HG03442 (cell line): ENCODE results near the gene TMEM59.
"Not testable (repeated sequence)": the region's sequence is repeated elsewhere in the genome, so short reads cannot be mapped to it uniquely, and the experiment has no call there.

ENCODE experiments used
- ATAC-seq: cut with Tn5 transposase; IDR thresholded peaks from one replicate; pipeline ENCODE4 v1.9.1; 2021; ENCODE audit warnings: mild to moderate bottlenecking, moderate library complexity; ENCODE audit not compliant: unreplicated experiment

The TMEM59 gene

DNA sequence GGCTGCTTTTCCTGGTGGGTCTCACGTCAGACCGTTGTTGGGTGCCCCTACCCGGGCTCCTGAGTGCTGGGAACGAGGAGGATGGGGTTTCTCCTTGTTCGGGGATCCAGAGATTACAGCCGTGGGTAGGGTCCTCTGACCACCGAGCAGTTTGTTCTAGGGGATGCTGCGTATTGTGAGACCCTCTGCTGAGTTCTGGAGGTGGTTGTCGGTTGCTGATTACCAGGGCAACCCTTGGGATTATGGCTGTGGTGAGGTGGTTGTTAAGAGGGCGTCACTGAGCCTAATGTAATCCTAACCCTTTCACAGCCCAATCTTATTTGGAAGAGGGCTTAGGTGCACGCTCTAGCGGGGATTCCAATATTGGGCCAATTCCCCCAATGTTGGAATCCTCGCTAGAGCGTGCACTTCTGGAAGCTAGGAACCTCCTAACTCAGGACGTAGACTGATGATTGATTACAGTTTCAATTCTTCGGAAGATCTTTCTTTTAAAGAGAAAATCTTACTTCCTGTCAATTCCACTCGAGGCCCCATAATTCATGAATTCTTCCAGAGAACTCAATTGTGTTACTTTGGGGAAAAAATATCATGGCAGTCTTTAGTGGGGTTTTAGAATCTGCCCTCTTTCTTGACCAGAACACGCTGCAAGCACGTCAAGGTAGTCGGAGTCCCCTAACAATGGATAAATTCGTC, 887 bp upstream of the TMEM59 start:
- ATAC-seq = no peak

DNA sequence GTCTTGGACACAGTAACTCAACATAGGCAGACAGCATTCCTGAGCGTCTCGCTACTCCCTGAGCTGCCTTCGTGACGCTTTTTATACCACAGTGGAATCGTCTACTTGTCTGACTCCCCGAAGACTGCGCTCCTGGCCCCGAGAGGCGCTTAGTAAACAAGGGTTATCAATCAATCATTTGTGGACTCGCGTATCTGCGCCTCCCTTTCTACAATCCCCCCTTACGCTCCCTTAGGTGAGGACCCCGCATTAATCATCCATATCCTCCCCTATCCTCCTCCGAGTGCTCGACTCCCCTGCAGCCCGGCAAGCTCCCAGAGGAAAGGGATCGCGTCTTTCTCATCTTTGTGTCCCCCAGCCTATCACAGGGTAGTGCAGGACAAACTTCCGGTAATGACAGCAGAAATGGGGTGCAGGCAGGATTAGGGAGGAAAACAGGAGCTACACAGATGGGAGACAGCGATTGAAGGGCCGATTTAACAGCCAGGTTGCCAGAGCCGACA, 522 bp downstream of the TMEM59 start:
- peak; percentile 3 for ATAC-seq

DNA sequence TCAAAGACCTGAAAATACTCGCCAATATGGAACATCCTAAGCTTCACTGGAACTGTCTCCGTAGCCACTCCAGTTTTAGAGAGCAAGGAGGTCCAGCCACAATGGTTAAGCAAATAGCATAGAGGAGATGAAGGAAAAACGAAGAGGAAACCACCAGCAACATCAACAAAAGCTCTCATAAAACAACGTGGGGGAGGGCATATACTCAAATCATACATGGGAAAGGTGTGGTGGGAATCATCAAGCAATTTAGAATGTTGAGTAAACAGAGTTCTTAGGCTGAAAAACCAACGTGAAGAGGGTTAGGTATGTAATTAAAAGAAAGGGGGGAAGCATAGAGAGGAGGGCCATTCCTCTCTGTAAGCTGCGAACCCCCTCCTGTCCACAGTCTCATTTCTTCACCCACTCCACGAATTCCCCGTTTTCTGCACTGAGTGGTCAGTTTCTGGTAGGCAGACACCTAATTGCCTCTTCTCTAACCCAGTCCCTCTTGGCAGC, 1.0 kb downstream of the TMEM59 start:
- no peak for ATAC-seq

DNA sequence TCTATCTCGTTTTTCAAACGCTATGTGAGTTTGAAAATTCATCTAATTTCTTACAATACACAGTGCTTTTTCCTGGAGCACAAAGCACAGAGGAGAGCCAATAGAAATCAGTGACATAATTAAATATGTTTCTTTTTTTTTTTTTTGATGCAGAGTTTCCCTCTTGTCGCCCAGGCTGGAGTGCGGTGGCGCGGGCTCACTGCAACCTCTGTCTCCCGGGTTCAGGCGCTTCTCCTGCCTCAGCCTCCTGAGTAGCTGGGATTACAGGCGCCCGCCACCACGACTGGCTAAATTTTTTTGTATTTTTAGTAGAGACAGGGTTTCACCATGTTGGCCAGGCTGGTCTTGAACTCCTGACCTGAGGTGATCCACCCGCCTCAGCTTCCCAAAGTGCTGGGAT, 2.6 kb downstream of the TMEM59 start:
- not testable (repeated sequence) for ATAC-seq

DNA sequence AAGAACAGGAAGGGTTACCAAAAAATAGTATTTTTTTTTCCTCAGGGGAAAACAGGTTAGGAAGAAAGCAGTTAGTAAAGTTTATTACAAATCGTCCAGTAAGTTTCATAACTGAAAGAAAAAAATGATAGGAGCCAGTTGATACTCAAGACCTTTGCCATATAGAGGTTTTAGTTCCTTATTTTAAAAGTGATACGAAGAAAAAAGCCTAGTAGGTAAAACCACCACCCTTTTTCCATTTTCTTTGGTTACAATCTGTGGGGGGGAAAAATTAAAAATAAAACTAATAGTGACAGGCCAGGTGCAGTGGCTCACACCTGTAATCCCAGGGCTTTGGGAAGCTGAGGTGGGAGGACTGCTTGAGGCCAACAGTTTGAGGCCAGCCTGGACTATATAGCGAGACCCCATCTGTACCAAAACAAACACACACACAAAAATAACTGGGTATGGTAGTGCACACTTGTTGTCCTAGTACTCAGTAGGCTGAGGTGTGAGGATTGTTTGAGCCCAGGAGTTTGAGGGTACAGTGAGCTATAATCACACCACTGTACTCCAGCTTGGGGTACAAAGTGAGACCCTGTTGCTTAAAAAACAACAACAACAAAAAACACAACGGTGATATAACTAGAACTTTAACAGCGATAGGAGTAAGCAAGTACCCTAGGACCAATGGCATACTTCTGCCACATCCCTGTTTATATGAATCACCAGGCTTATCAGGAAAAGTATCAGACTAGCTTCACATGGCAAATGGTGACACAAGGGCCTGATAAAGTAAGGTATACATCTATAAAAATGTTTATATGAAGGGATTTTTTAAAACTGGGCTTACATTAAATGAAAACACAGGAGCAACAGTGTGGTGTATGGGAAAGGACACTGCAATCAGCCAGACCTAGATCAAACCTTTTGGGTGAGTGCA, 5.4 kb downstream of the TMEM59 start:
- no peak for ATAC-seq

DNA sequence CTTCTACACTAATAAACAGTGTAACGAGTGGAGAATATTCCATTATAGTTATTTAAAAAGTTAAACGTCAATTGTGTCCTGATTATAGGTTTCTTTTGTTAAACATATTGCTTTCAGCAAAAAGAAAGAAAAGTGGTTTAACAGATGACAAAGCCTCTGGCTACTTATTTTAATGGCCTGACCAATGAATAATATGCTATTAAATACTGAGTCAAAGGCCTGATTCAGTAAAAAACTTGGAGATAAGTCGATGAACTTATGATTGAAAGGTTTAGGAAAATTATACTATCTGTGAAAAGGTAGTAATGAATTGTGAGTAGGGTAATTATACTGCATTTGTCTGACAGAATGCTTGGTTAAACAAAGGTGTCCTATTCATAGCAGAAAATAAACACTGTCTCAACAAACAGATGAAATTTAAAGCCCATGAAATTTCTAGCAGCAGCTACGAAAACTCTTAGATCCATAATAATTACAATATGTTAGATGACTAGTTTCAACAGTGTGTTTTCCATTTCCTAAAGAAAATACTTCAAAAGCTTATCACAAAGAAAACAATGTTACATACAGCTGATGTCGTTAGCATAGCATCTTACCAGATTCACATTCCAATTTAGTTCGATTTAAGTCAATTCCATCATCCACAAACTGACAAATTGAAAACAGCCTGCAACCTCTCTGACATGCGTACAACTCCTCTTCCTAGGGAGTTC, 6.2 kb downstream of the TMEM59 start:
- no peak for ATAC-seq

- no peak for ATAC-seq
These were observed 7.5 kb downstream of the TMEM59 start for GRCh38 chr1:54045496-54045895.

- ATAC-seq = no peak
These were observed 11.2 kb downstream of the TMEM59 start for GRCh38 chr1:54041806-54042205.

- no peak for ATAC-seq
These were observed 15.5 kb downstream of the TMEM59 start for GRCh38 chr1:54037476-54037875.

DNA sequence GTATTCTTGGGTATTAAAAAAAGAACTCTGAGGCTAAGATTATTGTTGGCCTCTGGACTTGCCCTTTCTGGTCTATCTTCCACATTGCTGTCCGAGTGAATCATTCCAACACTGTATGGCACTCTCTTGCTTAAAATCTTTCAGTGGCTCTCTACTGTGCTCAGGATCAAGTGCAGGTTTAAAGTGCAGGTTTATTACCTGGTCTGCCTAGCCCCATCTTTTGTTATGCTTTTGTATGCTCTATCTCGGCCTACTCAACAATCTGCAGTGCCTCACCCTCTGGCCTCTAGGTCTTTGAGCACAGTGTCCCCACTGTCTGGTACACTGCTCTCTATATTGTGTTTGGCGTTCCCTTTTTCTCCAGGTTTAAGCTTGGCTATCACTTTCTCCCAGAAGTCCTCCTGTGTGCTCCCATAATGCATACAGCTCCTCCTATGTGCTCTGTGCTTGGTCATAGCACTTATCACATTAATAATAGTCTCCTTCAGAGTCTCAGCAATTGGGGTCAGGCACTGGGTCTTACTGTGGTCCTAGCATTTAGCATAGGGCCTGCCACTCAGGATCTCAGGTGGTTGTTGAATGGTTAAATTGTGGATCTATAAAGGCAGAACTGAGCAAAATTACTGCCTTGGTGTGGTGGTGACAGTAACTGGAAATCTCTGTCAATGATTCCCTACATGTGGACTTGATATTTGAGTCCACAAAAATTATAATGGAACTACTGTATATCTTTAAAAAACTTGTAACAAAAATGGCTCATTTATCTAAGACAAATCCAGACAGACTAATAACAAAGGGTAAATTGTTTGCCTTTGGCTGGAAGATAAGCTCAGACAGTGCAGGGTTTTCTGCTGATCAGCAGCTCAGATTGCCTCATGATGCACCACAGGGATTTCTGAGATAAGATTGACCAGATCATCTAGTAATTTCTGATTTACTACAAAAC, 24.4 kb downstream of the TMEM59 start:
- no peak for ATAC-seq

DNA sequence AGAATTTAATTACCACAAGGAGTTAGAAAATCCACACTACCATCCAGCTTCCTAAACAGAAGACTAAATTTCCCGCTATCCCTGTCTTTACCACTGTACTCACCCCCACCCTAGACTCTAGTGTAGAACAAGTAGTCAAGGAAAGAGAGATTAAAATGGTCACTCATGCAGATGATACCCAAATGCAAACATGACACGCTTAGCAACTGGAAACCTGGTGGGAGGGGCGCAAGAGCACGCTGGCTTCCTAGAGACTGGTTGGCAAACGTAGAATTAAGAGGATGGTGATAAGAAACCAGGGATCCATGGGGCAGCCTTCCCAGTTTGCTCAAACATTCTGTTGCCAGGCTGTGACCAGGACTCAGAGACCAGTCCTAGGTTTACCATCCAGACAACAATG, 25.2 kb downstream of the TMEM59 start:
- no peak for ATAC-seq

DNA sequence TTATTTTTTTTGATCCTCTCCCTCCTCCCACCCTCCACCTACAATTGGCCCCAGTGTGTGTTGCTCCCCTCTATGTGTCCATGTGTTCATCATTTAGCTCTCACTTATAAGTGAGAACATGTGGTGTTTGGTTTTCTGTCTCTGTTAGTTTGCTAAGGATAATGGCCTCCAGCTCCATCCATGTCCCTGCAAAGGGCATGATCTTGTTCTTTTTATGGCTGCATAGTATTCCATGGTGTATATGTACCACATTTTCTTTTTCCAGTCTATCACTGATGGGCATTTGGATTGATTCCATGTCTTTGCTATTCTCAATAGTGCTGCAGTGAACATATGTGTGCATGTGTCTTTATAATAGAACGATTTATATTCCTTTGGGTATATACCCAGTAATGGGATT, 28.2 kb downstream of the TMEM59 start:
- not testable (repeated sequence) for ATAC-seq

DNA sequence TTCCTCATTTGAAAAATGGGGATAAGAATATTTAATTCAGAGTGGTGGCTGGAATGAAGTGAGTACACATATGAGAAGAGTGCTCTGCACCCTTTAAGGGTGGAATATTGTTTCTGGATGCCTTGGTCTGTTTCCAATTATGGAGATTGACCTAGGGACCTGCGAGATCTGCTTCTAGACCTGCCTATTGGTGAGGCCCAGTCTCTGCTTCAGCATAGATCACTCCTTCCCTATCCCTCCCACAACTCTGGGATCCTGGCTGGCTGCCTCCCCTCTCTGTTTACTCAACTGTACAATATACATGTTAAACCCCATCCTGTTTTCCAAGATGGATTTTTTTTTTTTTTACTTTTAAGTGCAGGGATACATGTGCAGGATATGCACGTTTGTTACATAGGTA, 28.6 kb downstream of the TMEM59 start:
- ATAC-seq = no peak

- ATAC-seq = not testable (repeated sequence)
These were observed 33.3 kb downstream of the TMEM59 start for GRCh38 chr1:54019562-54020176.

DNA sequence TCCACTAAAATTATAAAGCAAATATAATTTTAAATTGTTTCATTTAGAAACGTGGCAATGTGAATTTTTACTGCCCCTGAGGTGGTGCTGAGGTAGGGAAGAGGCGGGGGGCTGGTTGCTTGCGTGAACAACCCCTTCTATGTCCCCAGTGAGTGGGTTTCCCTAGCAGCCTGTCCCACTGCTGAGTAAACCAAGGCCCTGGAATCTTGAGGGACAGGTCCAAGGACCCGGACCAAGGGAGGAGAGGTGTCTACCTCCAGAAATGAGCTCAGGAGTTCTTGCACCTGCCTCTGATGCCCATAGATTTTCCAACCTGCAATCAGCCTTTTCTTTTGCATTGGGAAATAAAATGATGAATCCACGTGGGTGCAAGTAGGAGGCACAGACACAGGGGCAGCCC, 34.4 kb downstream of the TMEM59 start:
- ATAC-seq = no peak

GRCh38 chr1:54017979-54018378, 35.0 kb downstream of the TMEM59 start, which contains the start of gene LDLRAD1:
Gene LDLRAD1 (minus strand): TSS chr1:54018186. CDS start chr1:54018112, 74 bp downstream.
- no peak for ATAC-seq

DNA sequence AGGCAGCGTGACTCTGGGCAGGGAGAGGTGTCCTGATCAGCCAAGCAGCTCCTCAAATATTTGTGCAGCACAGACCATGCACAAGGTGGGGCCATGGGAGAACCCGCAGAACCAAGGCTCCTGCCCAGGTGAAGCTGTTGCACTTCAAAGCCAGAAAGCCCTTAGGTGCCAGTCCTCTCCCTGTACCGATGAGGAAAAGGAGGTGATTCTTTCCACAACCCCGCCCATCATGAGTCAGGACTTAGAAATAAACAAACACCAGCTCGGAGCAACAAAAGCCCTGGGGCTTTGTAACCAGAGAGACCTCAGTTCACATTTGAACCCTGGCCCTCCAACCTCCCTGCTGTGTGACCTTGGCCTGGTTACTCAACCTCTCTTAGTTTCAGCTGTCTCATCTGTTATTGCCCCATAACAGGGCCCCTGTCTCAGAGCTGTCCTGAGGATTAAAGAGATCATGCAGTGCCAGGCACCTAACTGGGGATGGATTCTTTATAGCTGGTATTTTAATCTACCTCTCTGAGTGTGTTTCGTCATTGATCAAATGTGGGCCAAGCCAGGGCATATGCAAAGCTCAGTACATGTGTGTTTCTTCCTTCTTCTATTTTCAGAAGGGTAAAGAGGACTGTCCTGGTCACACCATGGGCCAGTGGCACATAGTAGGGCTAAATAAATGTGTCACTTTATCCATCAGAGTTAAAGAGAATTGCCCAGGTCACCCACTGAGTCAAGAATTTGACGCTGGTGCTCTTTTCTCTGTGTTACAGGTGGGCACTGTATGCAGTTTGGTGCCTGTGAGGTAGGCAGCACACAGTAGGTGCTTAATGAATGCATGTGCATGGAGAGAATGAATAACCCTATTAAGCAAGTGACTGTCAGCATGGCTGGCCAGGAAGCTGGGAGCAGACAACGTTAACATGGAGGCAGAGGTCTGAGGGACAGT, 36.4 kb downstream of the TMEM59 start:
- ATAC-seq = no peak

- ATAC-seq = no peak
These were observed 38.9 kb downstream of the TMEM59 start for GRCh38 chr1:54014009-54014629.
